Gastrocnemius medialis (tissue), 4 donors: ENCODE measurements around the gene KLHL26. TPM values are rescaled to one million over a fixed set of nuclear protein-coding genes. Genes with fewer than 3 reads are reported as not detected.
A peak's percentile ranks its signal among the peaks of the same experiment; 100 is the strongest.

Experiments
- ATAC-seq, 2 donors: fragments of 150-250 bp; one replicate each; pipeline ENCODE4 v1.9.1; 2016
- DNase-seq, 2 donors: peaks; one replicate each; pipeline ENCODE4 v3.0.0-alpha.2; 2019
- H3K27ac ChIP-seq, 4 donors: fragments of 200-600 bp; sonication (generic); 1 replicate in 1 of 4; 2 replicates in 3 of 4; pipeline ENCODE4 v1.5.1; 2016 to 2018; ENCODE audit warnings: mild to moderate bottlenecking in 2 of 4, moderate library complexity in 1 of 4
- H3K27me3 ChIP-seq, 3 donors: fragments of 200-600 bp; sonication (generic) in 2 of 3; 1 replicate in 1 of 3; 2 replicates in 2 of 3; pipeline versions ENCODE4 v1.5.1 to v1.6.0; 2016 to 2019; ENCODE audit warnings: mild to moderate bottlenecking in 1 of 3, moderate library complexity in 1 of 3
- H3K36me3 ChIP-seq, 2 donors: fragments of 200-600 bp; sonication (generic) in 1 of 2; one replicate each; pipeline ENCODE4 v1.5.1; 2017 to 2018
- H3K4me1 ChIP-seq, 2 donors: fragments of 200-600 bp; sonication (generic) in 1 of 2; one replicate each; pipeline ENCODE4 v1.5.1; 2016 to 2017; ENCODE audit warnings: mild to moderate bottlenecking in 2 of 2
- H3K4me3 ChIP-seq, 4 donors: fragments of 200-600 bp; sonication (generic) in 3 of 4; 1 replicate in 1 of 4; 2 replicates in 3 of 4; pipeline ENCODE4 v1.5.1; 2016 to 2019; ENCODE audit warnings: mild to moderate bottlenecking in 2 of 4
- H3K9me3 ChIP-seq, 3 donors: fragments of 200-600 bp; sonication (generic) in 2 of 3; 1 replicate in 1 of 3; 2 replicates in 2 of 3; pipeline ENCODE4 v1.5.1; 2016 to 2019
- POLR2A ChIP-seq, 2 donors: fragments of 450-650 bp; IDR thresholded peaks; one replicate each; pipeline ENCODE4 v1.6.1; 2017; ENCODE audit warnings: antibody characterized with exemption in 2 of 2, mild to moderate bottlenecking in 2 of 2, moderate library complexity in 2 of 2
- in situ Hi-C, 4 donors: fragments of 200-750 bp; cut with MboI; loops; one replicate each; pipeline versions ENCODE4 v1.15.0 to v1.8.0; 2017; ENCODE audit warnings: low sequenced_read_pairs in 4 of 4
- intact Hi-C: fragments of 100-400 bp; cut with DNase I; formaldehyde crosslinking; loops from one replicate; pipeline ENCODE4 v1.15.1; 2023; ENCODE audit warnings: low total_unique reads
- total RNA-seq, 4 donors: library from RNA; depleted of rRNA; stranded (reverse); fragments of >200 nt; gene quantifications; one replicate each; pipeline versions ENCODE4 v1.1.0 to v1.2.3, GENCODE V29; 2016
- TF ChIP-seq, protein P1 (sequence below), 5 experiments: fragments of 450-650 bp in 3 of 5; fragments of 200-600 bp in 2 of 5; sonication (generic) in 2 of 5; IDR thresholded peaks in 4 of 5; conservative IDR thresholded peaks in 1 of 5; 1 replicate in 4 of 5; 2 replicates in 1 of 5; pipeline ENCODE4 v1.5.1; 2016 to 2019; ENCODE audit warnings: antibody characterized with exemption in 5 of 5, mild to moderate bottlenecking in 3 of 5, moderate library complexity in 3 of 5

Gene KLHL26
- total RNA-seq, 4 donors from 2014 or later, result 5.2 to 12.0 (median 7.3) TPM

DNA sequence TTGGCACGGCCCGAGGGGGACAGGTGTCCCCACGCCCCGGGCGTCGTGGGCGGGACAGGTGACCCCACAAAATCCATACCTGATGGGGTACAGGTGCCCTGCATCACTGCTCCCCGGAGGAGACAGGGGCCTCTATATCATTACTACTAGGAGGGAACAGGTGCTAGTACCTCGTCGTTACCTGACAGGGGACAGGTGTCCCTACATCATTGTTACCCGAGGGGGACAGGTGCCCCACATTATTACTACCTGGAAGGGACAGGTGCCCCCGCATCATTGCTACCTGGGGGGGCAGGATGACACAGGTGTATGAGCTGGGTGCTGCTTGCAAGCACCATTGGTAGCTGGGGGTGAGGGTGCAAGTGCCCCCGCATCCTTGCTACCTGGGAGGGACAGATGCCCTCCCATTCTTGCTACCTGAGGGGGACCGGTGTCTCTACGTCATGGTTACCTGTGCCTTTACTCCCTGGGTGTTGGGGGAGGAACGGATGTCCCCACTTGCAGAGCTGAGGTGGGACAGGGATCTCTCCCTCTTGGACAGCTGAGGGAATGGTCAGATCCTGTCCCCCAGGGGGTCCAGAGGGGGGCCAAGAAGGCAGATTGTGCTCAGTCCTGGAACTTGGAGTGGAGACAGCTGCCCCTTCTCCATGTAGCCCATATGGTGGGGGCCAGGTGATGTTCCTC lies 47.3 kb downstream of the KLHL26 start:
- Histone ChIP-seq H3K4me1 (peaks cover 7 to 15% of the 10 kb centered on the region in 2 donors), H3K27ac (peak overlapping the region; percentile 87 to 93 (median 90)), H3K4me3 (peak overlapping the region; percentile 52 to 65 (median 58)), H3K9me3 (no peaks in the 10 kb centered on the region), H3K27me3 (no peaks in the 10 kb centered on the region), H3K36me3 (no peaks in the 10 kb centered on the region)
- in situ Hi-C loops (loop anchor here in 1 of 4 donors (25.0 kb wide), 1 partner anchor 222 kb away; no protein-coding TSS in a partner anchor), intact Hi-C loops (loop anchor here (1.0 kb wide), 2 partner anchors 48 to 147 kb away; partner anchors contain the start of gene UPF1)
- ATAC-seq, result peak in 1 of 2 donors; percentile 2
- DNase-seq, result no peak
- TF ChIP-seq, protein P1, sequence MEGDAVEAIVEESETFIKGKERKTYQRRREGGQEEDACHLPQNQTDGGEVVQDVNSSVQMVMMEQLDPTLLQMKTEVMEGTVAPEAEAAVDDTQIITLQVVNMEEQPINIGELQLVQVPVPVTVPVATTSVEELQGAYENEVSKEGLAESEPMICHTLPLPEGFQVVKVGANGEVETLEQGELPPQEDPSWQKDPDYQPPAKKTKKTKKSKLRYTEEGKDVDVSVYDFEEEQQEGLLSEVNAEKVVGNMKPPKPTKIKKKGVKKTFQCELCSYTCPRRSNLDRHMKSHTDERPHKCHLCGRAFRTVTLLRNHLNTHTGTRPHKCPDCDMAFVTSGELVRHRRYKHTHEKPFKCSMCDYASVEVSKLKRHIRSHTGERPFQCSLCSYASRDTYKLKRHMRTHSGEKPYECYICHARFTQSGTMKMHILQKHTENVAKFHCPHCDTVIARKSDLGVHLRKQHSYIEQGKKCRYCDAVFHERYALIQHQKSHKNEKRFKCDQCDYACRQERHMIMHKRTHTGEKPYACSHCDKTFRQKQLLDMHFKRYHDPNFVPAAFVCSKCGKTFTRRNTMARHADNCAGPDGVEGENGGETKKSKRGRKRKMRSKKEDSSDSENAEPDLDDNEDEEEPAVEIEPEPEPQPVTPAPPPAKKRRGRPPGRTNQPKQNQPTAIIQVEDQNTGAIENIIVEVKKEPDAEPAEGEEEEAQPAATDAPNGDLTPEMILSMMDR (IDR thresholded peaks at IDR 0.05 in 4 of 5, conservative IDR thresholded peaks at IDR 0.05 in 1 of 5), result no peak
- TF ChIP-seq POLR2A (IDR thresholded peaks at IDR 0.05), result no peak

DNA sequence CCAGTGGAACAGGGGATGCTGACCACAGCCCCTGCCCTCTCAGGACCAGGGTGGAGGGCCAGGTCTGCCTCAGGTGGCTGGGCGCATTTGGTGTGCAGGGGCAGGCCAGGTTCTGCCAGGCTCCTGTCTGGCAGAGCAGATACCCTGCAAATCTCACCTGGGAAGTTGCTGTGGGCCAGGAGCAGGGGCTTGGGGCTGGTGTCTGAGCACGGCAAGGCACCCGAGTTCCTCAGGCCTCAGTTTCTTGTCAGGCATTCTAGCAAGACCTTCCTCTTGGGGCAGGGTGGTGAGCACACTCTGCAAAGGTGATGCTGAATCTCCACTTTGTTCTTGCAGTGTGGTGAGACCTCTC lies 47.8 kb downstream of the KLHL26 start:
- Histone ChIP-seq H3K4me3 (no peak overlapping the region), H3K36me3 (no peaks in the 10 kb centered on the region), H3K4me1 (peaks cover 7 to 15% of the 10 kb centered on the region in 2 donors), H3K27me3 (no peaks in the 10 kb centered on the region), H3K9me3 (no peaks in the 10 kb centered on the region), H3K27ac (peak overlapping the region; percentile 87 to 93 (median 90))
- TF ChIP-seq, protein P1 (IDR thresholded peaks at IDR 0.05 in 4 of 5, conservative IDR thresholded peaks at IDR 0.05 in 1 of 5), result no peak
- no peak for TF ChIP-seq POLR2A (IDR thresholded peaks at IDR 0.05)
- no peak for ATAC-seq
- intact Hi-C loops, result no loop called here
- no peak for DNase-seq
- in situ Hi-C loops, result loop anchor here in 1 of 4 donors (25.0 kb wide), 1 partner anchor 222 kb away; no protein-coding TSS in a partner anchor

DNA sequence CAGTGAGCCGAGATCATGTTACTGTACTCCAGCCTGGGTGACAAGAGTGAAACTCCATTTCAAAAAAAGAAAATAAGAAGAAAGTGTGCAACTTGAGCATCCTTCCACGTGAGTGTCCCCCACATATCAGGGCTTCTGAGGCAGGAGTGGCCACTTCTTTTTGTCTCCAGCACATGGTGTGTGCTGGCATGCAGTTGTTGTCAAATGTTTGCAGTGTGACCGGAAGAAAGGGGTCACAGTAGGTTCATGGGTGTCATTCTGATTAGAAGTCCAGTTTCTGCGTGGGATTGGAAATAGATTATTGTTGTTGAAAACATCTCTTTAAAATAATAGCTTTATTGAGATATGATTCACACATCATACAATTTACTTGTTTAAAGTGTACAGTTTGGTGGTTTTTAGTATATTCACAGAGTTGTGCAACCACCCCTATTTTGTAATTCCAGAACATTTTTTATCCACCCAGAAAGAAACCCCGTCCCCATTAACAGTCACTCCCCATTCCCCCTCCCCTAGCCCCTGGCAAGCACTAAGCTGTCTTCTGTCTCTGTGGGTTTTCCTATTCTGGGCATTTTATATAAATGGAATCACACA lies 48.9 kb downstream of the KLHL26 start:
- DNase-seq, result no peak
- Histone ChIP-seq H3K36me3 (no peaks in the 10 kb centered on the region), H3K9me3 (no peaks in the 10 kb centered on the region), H3K4me1 (peaks cover 7 to 15% of the 10 kb centered on the region in 2 donors), H3K27me3 (no peaks in the 10 kb centered on the region), H3K27ac (no peak overlapping the region), H3K4me3 (no peak overlapping the region)
- intact Hi-C loops, result no loop called here
- in situ Hi-C loops, result loop anchor here in 1 of 4 donors (25.0 kb wide), 1 partner anchor 223 kb away; no protein-coding TSS in a partner anchor
- no peak for ATAC-seq
- TF ChIP-seq POLR2A (IDR thresholded peaks at IDR 0.05), result no peak
- TF ChIP-seq, protein P1 (IDR thresholded peaks at IDR 0.05 in 4 of 5, conservative IDR thresholded peaks at IDR 0.05 in 1 of 5), result no peak

DNA sequence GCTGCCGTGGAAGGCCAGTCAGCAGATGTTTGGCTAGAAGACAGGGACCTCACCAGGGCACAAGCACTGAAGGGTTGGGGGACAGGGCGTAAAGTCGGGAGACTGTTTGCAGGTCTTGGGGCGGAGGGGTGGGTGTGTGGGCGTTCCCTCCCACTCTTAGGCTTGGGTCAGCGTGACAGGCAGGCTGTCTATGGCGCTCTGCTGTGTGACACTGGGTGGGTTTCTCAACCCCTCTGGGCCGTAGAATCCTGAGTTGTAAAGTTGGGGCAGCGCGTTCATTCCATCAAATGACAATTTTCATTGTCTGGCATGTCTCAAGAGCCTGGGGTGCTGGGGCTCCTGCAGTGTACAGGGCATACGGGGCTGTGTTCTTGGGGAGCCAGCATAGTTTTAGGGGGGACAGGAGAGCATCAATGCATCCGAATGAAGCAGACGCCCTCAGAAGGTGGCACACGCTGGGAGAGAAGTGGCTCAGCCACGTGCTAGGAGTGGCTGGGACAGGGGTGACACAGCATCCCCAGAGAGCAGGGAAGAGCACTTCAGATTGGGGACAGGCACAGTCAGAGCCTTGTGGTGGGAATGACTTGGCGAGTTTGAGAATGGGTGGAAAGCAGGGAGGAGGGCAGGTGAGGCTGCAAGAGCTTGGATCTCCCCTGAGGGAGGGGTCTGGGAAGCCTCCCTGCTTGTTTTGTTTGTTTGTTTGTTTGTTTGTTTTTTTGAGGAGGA lies 51.1 kb downstream of the KLHL26 start:
- intact Hi-C loops, result no loop called here
- no peak overlapping the region for H3K4me3 ChIP-seq
- in situ Hi-C loops, result loop anchor here in 1 of 4 donors (25.0 kb wide), 1 partner anchor 226 kb away; no protein-coding TSS in a partner anchor
- H3K27ac ChIP-seq, result no peak overlapping the region
- H3K9me3 ChIP-seq, result no peaks in the 10 kb centered on the region
- no peaks in the 10 kb centered on the region for H3K36me3 ChIP-seq
- H3K4me1 ChIP-seq, result peaks cover 7 to 12% of the 10 kb centered on the region in 2 donors
- no peaks in the 10 kb centered on the region for H3K27me3 ChIP-seq
- ATAC-seq (no peak), DNase-seq (no peak)
- TF ChIP-seq, protein P1 (IDR thresholded peaks at IDR 0.05 in 4 of 5, conservative IDR thresholded peaks at IDR 0.05 in 1 of 5), result no peak
- no peak for TF ChIP-seq POLR2A (IDR thresholded peaks at IDR 0.05)
